Glutamatergic neuron (in vitro differentiated cells): ENCODE data around the gene MPPED2. TPM values are rescaled to one million over a fixed set of nuclear protein-coding genes. Genes with fewer than 3 reads are reported as not detected.

Experiments used
- DNase-seq: peaks from one replicate; pipeline ENCODE4 v3.0.0; 2022
- H3K27ac Mint-ChIP-seq: one replicate; pipeline ENCODE4 v1.8.0; 2020; ENCODE audit warnings: mild to moderate bottlenecking, mixed read lengths, inconsistent platforms; ENCODE audit not compliant: unreplicated experiment
- H3K27me3 Mint-ChIP-seq: one replicate; pipeline ENCODE4 v1.8.0; 2020; ENCODE audit warnings: mild to moderate bottlenecking, moderate library complexity, mixed read lengths, inconsistent platforms; ENCODE audit not compliant: unreplicated experiment
- H3K36me3 Mint-ChIP-seq: one replicate; pipeline ENCODE4 v1.8.0; 2020; ENCODE audit warnings: mild to moderate bottlenecking, mixed read lengths, inconsistent platforms; ENCODE audit not compliant: unreplicated experiment
- H3K4me1 Mint-ChIP-seq: one replicate; pipeline ENCODE4 v1.8.0; 2020; ENCODE audit warnings: mild to moderate bottlenecking, low read depth, mixed read lengths, inconsistent platforms; ENCODE audit not compliant: unreplicated experiment
- H3K4me3 Mint-ChIP-seq: one replicate; pipeline ENCODE4 v1.8.0; 2020; ENCODE audit warnings: mild to moderate bottlenecking, mixed read lengths, inconsistent platforms; ENCODE audit not compliant: unreplicated experiment
- H3K9me3 Mint-ChIP-seq: one replicate; pipeline ENCODE4 v1.8.0; 2020; ENCODE audit warnings: mild to moderate bottlenecking, moderate library complexity, mixed read lengths, inconsistent platforms; ENCODE audit not compliant: unreplicated experiment
- total RNA-seq: library from RNA; stranded (reverse); fragmentation: NEBNext Ultra II Directional; extraction: Animal tissue kit (Norgen Biotek cat#: 25700); gene quantifications from one replicate; pipeline ENCODE4 v1.2.1, GENCODE V29; 2021; ENCODE audit not compliant: unreplicated experiment
- TF ChIP-seq, protein P1 (sequence below): fragments of 200-600 bp; sonication (generic); IDR thresholded peaks from one replicate; pipeline ENCODE4 v1.5.0; 2021; ENCODE audit not compliant: partially characterized antibody, unreplicated experiment

MPPED2 gene
- total RNA-seq, 1 donor from 2014 or later: 11.0 TPM

GRCh38 chr11:30471244-30471643 is 114.9 kb downstream of the MPPED2 start:
- Mint-ChIP-seq H3K27ac (no peak overlapping the region), H3K9me3 (no peaks in the 10 kb centered on the region), H3K4me3 (no peak overlapping the region), H3K4me1 (no peaks in the 10 kb centered on the region), H3K36me3 (no peaks in the 10 kb centered on the region), H3K27me3 (peaks cover 1% of the 10 kb centered on the region)
- no peak for DNase-seq
- TF ChIP-seq, protein P1, sequence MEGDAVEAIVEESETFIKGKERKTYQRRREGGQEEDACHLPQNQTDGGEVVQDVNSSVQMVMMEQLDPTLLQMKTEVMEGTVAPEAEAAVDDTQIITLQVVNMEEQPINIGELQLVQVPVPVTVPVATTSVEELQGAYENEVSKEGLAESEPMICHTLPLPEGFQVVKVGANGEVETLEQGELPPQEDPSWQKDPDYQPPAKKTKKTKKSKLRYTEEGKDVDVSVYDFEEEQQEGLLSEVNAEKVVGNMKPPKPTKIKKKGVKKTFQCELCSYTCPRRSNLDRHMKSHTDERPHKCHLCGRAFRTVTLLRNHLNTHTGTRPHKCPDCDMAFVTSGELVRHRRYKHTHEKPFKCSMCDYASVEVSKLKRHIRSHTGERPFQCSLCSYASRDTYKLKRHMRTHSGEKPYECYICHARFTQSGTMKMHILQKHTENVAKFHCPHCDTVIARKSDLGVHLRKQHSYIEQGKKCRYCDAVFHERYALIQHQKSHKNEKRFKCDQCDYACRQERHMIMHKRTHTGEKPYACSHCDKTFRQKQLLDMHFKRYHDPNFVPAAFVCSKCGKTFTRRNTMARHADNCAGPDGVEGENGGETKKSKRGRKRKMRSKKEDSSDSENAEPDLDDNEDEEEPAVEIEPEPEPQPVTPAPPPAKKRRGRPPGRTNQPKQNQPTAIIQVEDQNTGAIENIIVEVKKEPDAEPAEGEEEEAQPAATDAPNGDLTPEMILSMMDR: no peak

DNA sequence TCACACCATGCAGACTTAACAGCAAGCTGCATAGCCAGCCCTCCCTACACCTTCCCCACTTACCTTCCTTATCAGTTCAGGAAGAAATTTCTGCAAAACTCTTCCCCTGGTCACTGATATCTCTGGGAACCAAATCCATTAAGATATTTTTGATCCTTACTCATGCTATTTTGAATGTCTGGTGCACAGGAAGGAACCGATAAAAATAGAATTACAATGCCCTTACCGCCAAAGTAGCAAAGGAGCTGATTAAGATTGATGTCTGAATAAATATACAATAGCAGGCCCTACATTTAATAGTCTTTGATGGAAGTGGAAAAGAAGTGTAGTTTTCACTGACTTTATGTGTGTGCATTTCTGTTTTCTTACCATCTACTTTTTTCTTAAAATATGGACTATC is 117.3 kb downstream of the MPPED2 start:
- Mint-ChIP-seq H3K4me3 (no peak overlapping the region), H3K36me3 (no peaks in the 10 kb centered on the region), H3K4me1 (no peaks in the 10 kb centered on the region), H3K27me3 (peaks cover 1% of the 10 kb centered on the region), H3K9me3 (no peaks in the 10 kb centered on the region), H3K27ac (no peak overlapping the region)
- no peak for DNase-seq
- TF ChIP-seq, protein P1: no peak

GRCh38 chr11:30467176-30467575 is 119.0 kb downstream of the MPPED2 start:
- TF ChIP-seq, protein P1: no peak
- DNase-seq: no peak
- H3K27me3 Mint-ChIP-seq: peaks cover 1% of the 10 kb centered on the region
- H3K9me3 Mint-ChIP-seq: no peaks in the 10 kb centered on the region
- H3K4me1 Mint-ChIP-seq: no peaks in the 10 kb centered on the region
- no peak overlapping the region for H3K27ac Mint-ChIP-seq
- no peak overlapping the region for H3K4me3 Mint-ChIP-seq
- no peaks in the 10 kb centered on the region for H3K36me3 Mint-ChIP-seq

- H3K36me3 Mint-ChIP-seq: no peaks in the 10 kb centered on the region
- no peaks in the 10 kb centered on the region for H3K4me1 Mint-ChIP-seq
- H3K4me3 Mint-ChIP-seq: no peak overlapping the region
- no peak for DNase-seq
- TF ChIP-seq, protein P1: no peak
- H3K27me3 Mint-ChIP-seq: no peaks in the 10 kb centered on the region
- H3K9me3 Mint-ChIP-seq: no peaks in the 10 kb centered on the region
- no peak overlapping the region for H3K27ac Mint-ChIP-seq
Observed at GRCh38 chr11:30465623-30466022, 120.5 kb downstream of the MPPED2 start.

GRCh38 chr11:30465192-30465591 is 121.0 kb downstream of the MPPED2 start:
- Mint-ChIP-seq H3K9me3 (no peaks in the 10 kb centered on the region), H3K27me3 (no peaks in the 10 kb centered on the region), H3K4me3 (no peak overlapping the region), H3K4me1 (no peaks in the 10 kb centered on the region), H3K36me3 (no peaks in the 10 kb centered on the region), H3K27ac (no peak overlapping the region)
- TF ChIP-seq, protein P1: no peak
- no peak for DNase-seq
